SK-N-SH (cell line): ENCODE measurements around the gene KRT13.

ENCODE experiments used
- CTCF ChIP-seq: fragments of 200-600 bp; sonication (generic); IDR thresholded peaks from 2 replicates; pipeline ENCODE4 v1.6.1; 2017; ENCODE audit warnings: antibody characterized with exemption, mild to moderate bottlenecking, moderate library complexity
- FOXM1 ChIP-seq: IDR thresholded peaks from 2 replicates; pipeline ENCODE4 v1.4.0; 2012; ENCODE audit warnings: low read depth, mild to moderate bottlenecking
- GABPA ChIP-seq: IDR thresholded peaks from 2 replicates; pipeline ENCODE4 v1.4.0; 2012; ENCODE audit warnings: low read depth, mild to moderate bottlenecking
- NRF1 ChIP-seq: IDR thresholded peaks from 2 replicates; pipeline ENCODE4 v1.6.1; 2012; ENCODE audit warnings: low read depth, mild to moderate bottlenecking, low read length
- POLR2AphosphoS5 ChIP-seq: IDR thresholded peaks from 2 replicates; pipeline ENCODE4 v1.6.1; 2012; ENCODE audit warnings: low read depth, low read length
- RXRA ChIP-seq: IDR thresholded peaks from 2 replicates; pipeline ENCODE4 v1.4.0; 2012; ENCODE audit warnings: low read depth, mild to moderate bottlenecking, borderline replicate concordance
- SMC3 ChIP-seq: IDR thresholded peaks from 2 replicates; pipeline ENCODE4 v1.6.1; 2012; ENCODE audit warnings: low read depth, low read length, improper control_type of control experiment
- TEAD4 ChIP-seq: IDR thresholded peaks from 2 replicates; pipeline ENCODE4 v1.4.0; 2012; ENCODE audit warnings: mild to moderate bottlenecking, borderline replicate concordance; ENCODE audit not compliant: insufficient read depth
- USF1 ChIP-seq: IDR thresholded peaks from 2 replicates; pipeline ENCODE4 v1.4.0; 2012; ENCODE audit warnings: low read depth, borderline replicate concordance
- USF2 ChIP-seq: fragments of 150-350 bp; IDR thresholded peaks from 2 replicates; pipeline ENCODE4 v1.6.1; 2017; ENCODE audit warnings: antibody characterized with exemption, low read length, low read depth, borderline replicate concordance
- ZBTB33 ChIP-seq: IDR thresholded peaks from 2 replicates; pipeline ENCODE4 v1.4.0; 2012; ENCODE audit warnings: low read depth, borderline replicate concordance

- no peak for TF ChIP-seq NRF1
- no peak for TF ChIP-seq CTCF
- TF ChIP-seq GABPA, result no peak
- TF ChIP-seq USF2, result no peak
- TF ChIP-seq SMC3, result no peak
- no peak for TF ChIP-seq USF1
- TF ChIP-seq TEAD4, result no peak
- TF ChIP-seq FOXM1, result no peak
- no peak for TF ChIP-seq POLR2AphosphoS5
- TF ChIP-seq ZBTB33, result no peak
- TF ChIP-seq RXRA, result no peak
Observed at GRCh38 chr17:41452281-41452680, 53.1 kb downstream of the KRT13 start.
